Heart left ventricle (tissue), 13 donors: ENCODE measurements around the gene GATAD1.

Experiments
- POLR2A ChIP-seq, 2 donors: fragments of 450-650 bp; IDR thresholded peaks; one replicate each; pipeline ENCODE4 v1.6.1; 2017; ENCODE audit warnings: antibody characterized with exemption in 2 of 2, mild to moderate bottlenecking in 2 of 2, moderate library complexity in 2 of 2
- TF ChIP-seq, protein P1 (sequence below), 12 donors: fragments of 200-600 bp; sonication (generic) in 4 of 12; IDR thresholded peaks; one replicate each; pipeline versions ENCODE4 v1.5.0 to v1.8.0; 2018 to 2022; ENCODE audit warnings: antibody characterized with exemption in 12 of 12, mild to moderate bottlenecking in 5 of 12
- donor health status: ischemic (EF 13 %, LVEDD 7.1; RV severe dilation, severe dysfunction).
- donor health status: DM: no; HTN: yes; CAD: no.
- donor health status: DM: no; HTN: no; CAD: no.
- donor health status: ischemic (EF 25% LVEDD 6.9; RV normal size, moderate dysfunction).
- donor health status: ischemic (EF 25% LVEDD 5.7; RV mildly dilated, moderate dysfunction).
- donor health status: ischemic (EF 35%, LVEDD 5.7; RV mildly dilated, moderate dysfunction).
- donor health status: nonischemic (EF 11% LVEDD 7.7; RV severe dilation, severe dysfunction).
- donor health status: DM: yes; HTN: yes; CAD: no.
- donor health status: PGD.
- donor health status: ischemic (EF 29% LVEDD 5.4; RV normal size, mild dysfunction).
- donor health status: nonischemic (EF 23%, LVEDD 6.1; RV moderate dilation, normal function).

DNA sequence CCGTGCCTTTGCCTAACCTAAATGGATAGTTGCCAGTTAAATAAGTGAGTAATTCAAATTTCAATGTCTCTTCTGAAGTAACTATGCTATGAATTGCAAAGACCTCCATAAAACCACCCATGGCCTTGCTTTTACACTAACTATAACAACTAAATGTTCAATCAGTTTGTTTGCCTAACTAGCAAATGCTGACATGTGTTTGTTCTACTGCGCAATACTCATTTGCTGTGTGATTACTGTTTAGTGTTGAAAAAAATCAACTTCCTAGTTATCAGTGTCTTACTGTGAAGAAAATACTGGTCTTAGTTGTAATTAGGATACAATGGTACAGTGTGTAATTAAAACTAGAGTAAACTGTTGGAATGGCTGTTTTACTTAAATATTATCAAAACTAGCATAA is 47.3 kb upstream of the GATAD1 start:
- TF ChIP-seq, protein P1, sequence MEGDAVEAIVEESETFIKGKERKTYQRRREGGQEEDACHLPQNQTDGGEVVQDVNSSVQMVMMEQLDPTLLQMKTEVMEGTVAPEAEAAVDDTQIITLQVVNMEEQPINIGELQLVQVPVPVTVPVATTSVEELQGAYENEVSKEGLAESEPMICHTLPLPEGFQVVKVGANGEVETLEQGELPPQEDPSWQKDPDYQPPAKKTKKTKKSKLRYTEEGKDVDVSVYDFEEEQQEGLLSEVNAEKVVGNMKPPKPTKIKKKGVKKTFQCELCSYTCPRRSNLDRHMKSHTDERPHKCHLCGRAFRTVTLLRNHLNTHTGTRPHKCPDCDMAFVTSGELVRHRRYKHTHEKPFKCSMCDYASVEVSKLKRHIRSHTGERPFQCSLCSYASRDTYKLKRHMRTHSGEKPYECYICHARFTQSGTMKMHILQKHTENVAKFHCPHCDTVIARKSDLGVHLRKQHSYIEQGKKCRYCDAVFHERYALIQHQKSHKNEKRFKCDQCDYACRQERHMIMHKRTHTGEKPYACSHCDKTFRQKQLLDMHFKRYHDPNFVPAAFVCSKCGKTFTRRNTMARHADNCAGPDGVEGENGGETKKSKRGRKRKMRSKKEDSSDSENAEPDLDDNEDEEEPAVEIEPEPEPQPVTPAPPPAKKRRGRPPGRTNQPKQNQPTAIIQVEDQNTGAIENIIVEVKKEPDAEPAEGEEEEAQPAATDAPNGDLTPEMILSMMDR (IDR thresholded peaks at IDR 0.05), result no peak
- TF ChIP-seq POLR2A (IDR thresholded peaks at IDR 0.05), result no peak
